ENCODE measurements around the gene PAEP.
"Not testable (repeated sequence)": the region's sequence is repeated elsewhere in the genome, so short reads cannot be mapped to it uniquely, and the experiment has no call there.

The PAEP gene

GRCh38 chr9:135561391-135562234 lies at the start of gene PAEP:
PAEP (plus strand) TSS chr9:135561756.
- H3K9ac ChIP-seq (ENCODE audit: low read length), result no peak within 1 kb of the TSS
- H3K27ac ChIP-seq (ENCODE audit: low read length), result no peak within 1 kb of the TSS
- no peaks in the 10 kb centered on the region for H3K36me3 ChIP-seq (ENCODE audit: control insufficient read depth, low read depth, low read length)
- no peaks in the 10 kb centered on the region for H3K9me3 ChIP-seq (ENCODE audit: control insufficient read depth, low read depth, low read length)
- H3K27me3 ChIP-seq (ENCODE audit: control insufficient read depth, insufficient read depth, low read length), result no peaks in the 10 kb centered on the region
- no peak within 1 kb of the TSS for H3K4me3 ChIP-seq (ENCODE audit: low read length)
- peaks cover 3% of the 10 kb centered on the region for H3K4me1 ChIP-seq (ENCODE audit: control insufficient read depth, low read depth, low read length)

GRCh38 chr9:135512241-135512603 lies 49.3 kb upstream of the PAEP start:
- Histone ChIP-seq H3K4me3 (ENCODE audit: low read length) (no peak overlapping the region), H3K9me3 (ENCODE audit: control insufficient read depth, low read depth, low read length) (no peaks in the 10 kb centered on the region), H3K36me3 (ENCODE audit: control insufficient read depth, low read depth, low read length) (no peaks in the 10 kb centered on the region), H3K9ac (ENCODE audit: low read length) (no peak overlapping the region), H3K4me1 (ENCODE audit: control insufficient read depth, low read depth, low read length) (no peaks in the 10 kb centered on the region), H3K27me3 (ENCODE audit: control insufficient read depth, insufficient read depth, low read length) (no peaks in the 10 kb centered on the region), H3K27ac (ENCODE audit: low read length) (no peak overlapping the region)

GRCh38 chr9:135512904-135513303 lies 48.7 kb upstream of the PAEP start:
- H3K4me3 ChIP-seq (ENCODE audit: low read length), result no peak overlapping the region
- no peaks in the 10 kb centered on the region for H3K36me3 ChIP-seq (ENCODE audit: control insufficient read depth, low read depth, low read length)
- no peaks in the 10 kb centered on the region for H3K27me3 ChIP-seq (ENCODE audit: control insufficient read depth, insufficient read depth, low read length)
- no peaks in the 10 kb centered on the region for H3K4me1 ChIP-seq (ENCODE audit: control insufficient read depth, low read depth, low read length)
- no peaks in the 10 kb centered on the region for H3K9me3 ChIP-seq (ENCODE audit: control insufficient read depth, low read depth, low read length)
- no peak overlapping the region for H3K27ac ChIP-seq (ENCODE audit: low read length)
- H3K9ac ChIP-seq (ENCODE audit: low read length), result no peak overlapping the region

- H3K9me3 ChIP-seq (ENCODE audit: control insufficient read depth, low read depth, low read length), result no peaks in the 10 kb centered on the region
- no peak overlapping the region for H3K4me3 ChIP-seq (ENCODE audit: low read length)
- no peak overlapping the region for H3K9ac ChIP-seq (ENCODE audit: low read length)
- H3K27ac ChIP-seq (ENCODE audit: low read length), result no peak overlapping the region
- no peaks in the 10 kb centered on the region for H3K27me3 ChIP-seq (ENCODE audit: control insufficient read depth, insufficient read depth, low read length)
- no peaks in the 10 kb centered on the region for H3K4me1 ChIP-seq (ENCODE audit: control insufficient read depth, low read depth, low read length)
- no peaks in the 10 kb centered on the region for H3K36me3 ChIP-seq (ENCODE audit: control insufficient read depth, low read depth, low read length)
These were observed 48.2 kb upstream of the PAEP start for GRCh38 chr9:135513351-135513846.

- H3K4me1 ChIP-seq (ENCODE audit: control insufficient read depth, low read depth, low read length); H3K27me3 ChIP-seq (ENCODE audit: control insufficient read depth, insufficient read depth, low read length); H3K4me3 ChIP-seq (ENCODE audit: low read length); H3K9ac ChIP-seq (ENCODE audit: low read length); H3K9me3 ChIP-seq (ENCODE audit: control insufficient read depth, low read depth, low read length); H3K36me3 ChIP-seq (ENCODE audit: control insufficient read depth, low read depth, low read length); H3K27ac ChIP-seq (ENCODE audit: low read length): not testable (repeated sequence)
These were observed 47.6 kb upstream of the PAEP start for GRCh38 chr9:135513906-135514305.

GRCh38 chr9:135514342-135515082 lies 47.0 kb upstream of the PAEP start:
- no peaks in the 10 kb centered on the region for H3K27me3 ChIP-seq (ENCODE audit: control insufficient read depth, insufficient read depth, low read length)
- H3K27ac ChIP-seq (ENCODE audit: low read length), result no peak overlapping the region
- H3K9me3 ChIP-seq (ENCODE audit: control insufficient read depth, low read depth, low read length), result no peaks in the 10 kb centered on the region
- no peaks in the 10 kb centered on the region for H3K36me3 ChIP-seq (ENCODE audit: control insufficient read depth, low read depth, low read length)
- H3K4me3 ChIP-seq (ENCODE audit: low read length), result no peak overlapping the region
- H3K4me1 ChIP-seq (ENCODE audit: control insufficient read depth, low read depth, low read length), result no peaks in the 10 kb centered on the region
- H3K9ac ChIP-seq (ENCODE audit: low read length), result no peak overlapping the region

- Histone ChIP-seq H3K9me3 (ENCODE audit: control insufficient read depth, low read depth, low read length) (no peaks in the 10 kb centered on the region), H3K27ac (ENCODE audit: low read length) (no peak overlapping the region), H3K4me3 (ENCODE audit: low read length) (no peak overlapping the region), H3K27me3 (ENCODE audit: control insufficient read depth, insufficient read depth, low read length) (no peaks in the 10 kb centered on the region), H3K9ac (ENCODE audit: low read length) (no peak overlapping the region), H3K36me3 (ENCODE audit: control insufficient read depth, low read depth, low read length) (no peaks in the 10 kb centered on the region), H3K4me1 (ENCODE audit: control insufficient read depth, low read depth, low read length) (no peaks in the 10 kb centered on the region)
These were observed 46.2 kb upstream of the PAEP start for GRCh38 chr9:135515083-135515951.

GRCh38 chr9:135516132-135516860 lies 45.3 kb upstream of the PAEP start:
- Histone ChIP-seq H3K9me3 (ENCODE audit: control insufficient read depth, low read depth, low read length) (no peaks in the 10 kb centered on the region), H3K36me3 (ENCODE audit: control insufficient read depth, low read depth, low read length) (no peaks in the 10 kb centered on the region), H3K4me3 (ENCODE audit: low read length) (no peak overlapping the region), H3K27ac (ENCODE audit: low read length) (no peak overlapping the region), H3K9ac (ENCODE audit: low read length) (no peak overlapping the region), H3K4me1 (ENCODE audit: control insufficient read depth, low read depth, low read length) (no peaks in the 10 kb centered on the region), H3K27me3 (ENCODE audit: control insufficient read depth, insufficient read depth, low read length) (no peaks in the 10 kb centered on the region)

- Histone ChIP-seq H3K27ac (ENCODE audit: low read length) (no peak overlapping the region), H3K27me3 (ENCODE audit: control insufficient read depth, insufficient read depth, low read length) (no peaks in the 10 kb centered on the region), H3K4me1 (ENCODE audit: control insufficient read depth, low read depth, low read length) (no peaks in the 10 kb centered on the region), H3K36me3 (ENCODE audit: control insufficient read depth, low read depth, low read length) (no peaks in the 10 kb centered on the region), H3K9ac (ENCODE audit: low read length) (no peak overlapping the region), H3K9me3 (ENCODE audit: control insufficient read depth, low read depth, low read length) (no peaks in the 10 kb centered on the region), H3K4me3 (ENCODE audit: low read length) (no peak overlapping the region)
These were observed 44.1 kb upstream of the PAEP start for GRCh38 chr9:135517407-135517822.

- Histone ChIP-seq H3K36me3 (ENCODE audit: control insufficient read depth, low read depth, low read length) (no peaks in the 10 kb centered on the region), H3K27me3 (ENCODE audit: control insufficient read depth, insufficient read depth, low read length) (no peaks in the 10 kb centered on the region), H3K9me3 (ENCODE audit: control insufficient read depth, low read depth, low read length) (no peaks in the 10 kb centered on the region), H3K27ac (ENCODE audit: low read length) (no peak overlapping the region), H3K4me1 (ENCODE audit: control insufficient read depth, low read depth, low read length) (no peaks in the 10 kb centered on the region), H3K4me3 (ENCODE audit: low read length) (no peak overlapping the region), H3K9ac (ENCODE audit: low read length) (no peak overlapping the region)
These were observed 42.2 kb upstream of the PAEP start for GRCh38 chr9:135519179-135519971.
